Measurements from ENCODE around the gene RLBP1.
A peak's percentile ranks its signal among the peaks of the same experiment; 100 is the strongest.

The RLBP1 gene

DNA sequence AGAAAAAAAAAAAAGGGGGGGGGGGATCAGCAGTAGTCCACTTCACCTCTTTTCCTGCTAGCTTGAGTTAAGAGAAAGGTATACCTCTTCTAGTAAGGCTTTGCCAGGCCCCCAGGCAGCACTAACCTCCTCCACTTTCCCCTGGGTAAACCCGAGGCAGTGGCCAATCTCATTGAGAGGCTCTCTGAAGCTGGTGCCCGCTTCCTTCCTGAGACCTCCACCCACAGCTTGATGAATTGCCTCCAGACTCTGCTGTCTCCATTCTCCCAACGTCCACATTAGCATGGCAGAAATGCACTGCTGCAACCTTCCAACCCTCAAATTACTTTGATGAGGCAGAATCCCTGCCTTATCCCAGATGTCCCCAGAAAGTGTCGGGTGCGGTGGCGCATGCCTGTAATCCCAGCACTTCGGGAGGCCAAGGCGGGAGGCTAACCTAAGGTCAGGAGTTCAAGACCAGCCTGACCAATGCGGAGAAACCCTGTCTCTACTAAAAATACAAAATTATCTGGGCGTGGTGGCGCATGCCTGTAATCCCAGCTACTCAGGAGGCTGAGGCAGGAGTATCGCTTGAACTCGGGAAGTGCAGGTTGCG lies 15.3 kb downstream of the RLBP1 start:
- TF ChIP-seq EZH2phosphoT487 (IDR thresholded peaks at IDR 0.05; ENCODE audit: borderline replicate concordance), result no peak
- TF ChIP-seq, protein P1, sequence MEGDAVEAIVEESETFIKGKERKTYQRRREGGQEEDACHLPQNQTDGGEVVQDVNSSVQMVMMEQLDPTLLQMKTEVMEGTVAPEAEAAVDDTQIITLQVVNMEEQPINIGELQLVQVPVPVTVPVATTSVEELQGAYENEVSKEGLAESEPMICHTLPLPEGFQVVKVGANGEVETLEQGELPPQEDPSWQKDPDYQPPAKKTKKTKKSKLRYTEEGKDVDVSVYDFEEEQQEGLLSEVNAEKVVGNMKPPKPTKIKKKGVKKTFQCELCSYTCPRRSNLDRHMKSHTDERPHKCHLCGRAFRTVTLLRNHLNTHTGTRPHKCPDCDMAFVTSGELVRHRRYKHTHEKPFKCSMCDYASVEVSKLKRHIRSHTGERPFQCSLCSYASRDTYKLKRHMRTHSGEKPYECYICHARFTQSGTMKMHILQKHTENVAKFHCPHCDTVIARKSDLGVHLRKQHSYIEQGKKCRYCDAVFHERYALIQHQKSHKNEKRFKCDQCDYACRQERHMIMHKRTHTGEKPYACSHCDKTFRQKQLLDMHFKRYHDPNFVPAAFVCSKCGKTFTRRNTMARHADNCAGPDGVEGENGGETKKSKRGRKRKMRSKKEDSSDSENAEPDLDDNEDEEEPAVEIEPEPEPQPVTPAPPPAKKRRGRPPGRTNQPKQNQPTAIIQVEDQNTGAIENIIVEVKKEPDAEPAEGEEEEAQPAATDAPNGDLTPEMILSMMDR (conservative IDR thresholded peaks at IDR 0.05; ENCODE audit: low read length), result no peak
- H3K79me2 ChIP-seq (ENCODE audit: insufficient read depth, low read length), result no peaks in the 10 kb centered on the region
- H3F3A ChIP-seq (ENCODE audit: low read depth), result no peaks in the 10 kb centered on the region
- H3K9ac ChIP-seq (ENCODE audit: low read depth, low read length, poor library complexity, severe bottlenecking), result no peak overlapping the region
- H3K9me3 ChIP-seq (ENCODE audit: insufficient read depth, low read depth, low read length), result no peaks in the 10 kb centered on the region
- H3K4me3 ChIP-seq (ENCODE audit: low read length, poor library complexity, severe bottlenecking), result peak overlapping the region; percentile 5
- H3K36me3 ChIP-seq (ENCODE audit: insufficient read depth, low read length), result no peaks in the 10 kb centered on the region
- H3K4me2 ChIP-seq (ENCODE audit: low read depth, low read length, poor library complexity, severe bottlenecking), result peak overlapping the region; percentile 47
- no peaks in the 10 kb centered on the region for H4K20me1 ChIP-seq (ENCODE audit: insufficient read depth, low read length, poor library complexity, severe bottlenecking)
- H3K4me1 ChIP-seq (ENCODE audit: insufficient read depth, low read length, poor library complexity, severe bottlenecking), result peaks cover 45% of the 10 kb centered on the region
- H3K27me3 ChIP-seq (ENCODE audit: insufficient read depth, low read length, poor library complexity, severe bottlenecking), result no peaks in the 10 kb centered on the region
- no peaks in the 10 kb centered on the region for H3K9me2 ChIP-seq (replicated peaks; ENCODE audit: low read depth, low read length)
- H2AFZ ChIP-seq (ENCODE audit: low read length), result no peak overlapping the region

DNA sequence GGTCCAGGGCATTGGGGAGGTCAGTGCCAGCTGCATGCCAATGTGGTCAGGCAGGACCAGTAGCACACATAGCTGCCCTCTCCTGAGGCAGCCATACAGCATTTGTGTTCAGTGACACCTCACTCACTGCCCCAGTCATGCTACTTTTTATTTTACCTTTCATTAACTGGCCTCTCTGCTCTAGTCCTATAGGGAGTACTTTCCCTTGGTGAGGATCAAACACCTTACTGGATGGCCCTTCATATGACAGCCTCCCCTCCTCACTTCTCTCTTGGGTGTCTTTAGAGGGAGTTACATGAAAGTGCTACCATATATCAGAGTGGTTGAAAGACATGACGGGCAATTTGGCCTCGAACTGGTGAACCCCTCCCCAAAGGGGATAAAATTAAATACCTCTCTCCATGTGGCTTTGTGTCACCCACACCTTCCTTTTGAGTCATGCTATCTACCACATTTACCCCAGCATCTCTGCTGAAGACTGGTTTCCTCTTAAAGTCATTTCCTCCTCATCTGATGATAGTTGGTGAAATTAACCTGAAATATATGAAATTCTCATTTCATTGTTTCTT lies 17.6 kb downstream of the RLBP1 start:
- Histone ChIP-seq H3K9me2 (replicated peaks; ENCODE audit: low read depth, low read length) (no peaks in the 10 kb centered on the region), H3K79me2 (ENCODE audit: insufficient read depth, low read length) (no peaks in the 10 kb centered on the region), H3K4me2 (ENCODE audit: low read depth, low read length, poor library complexity, severe bottlenecking) (peak overlapping the region; percentile 55), H3K9ac (ENCODE audit: low read depth, low read length, poor library complexity, severe bottlenecking) (no peak overlapping the region), H3K36me3 (ENCODE audit: insufficient read depth, low read length) (no peaks in the 10 kb centered on the region), H4K20me1 (ENCODE audit: insufficient read depth, low read length, poor library complexity, severe bottlenecking) (no peaks in the 10 kb centered on the region), H3K9me3 (ENCODE audit: insufficient read depth, low read depth, low read length) (no peaks in the 10 kb centered on the region), H3K4me3 (ENCODE audit: low read length, poor library complexity, severe bottlenecking) (peak overlapping the region; percentile 42), H2AFZ (ENCODE audit: low read length) (no peak overlapping the region), H3F3A (ENCODE audit: low read depth) (no peaks in the 10 kb centered on the region), H3K27me3 (ENCODE audit: insufficient read depth, low read length, poor library complexity, severe bottlenecking) (no peaks in the 10 kb centered on the region), H3K4me1 (ENCODE audit: insufficient read depth, low read length, poor library complexity, severe bottlenecking) (peaks cover 33% of the 10 kb centered on the region)
- TF ChIP-seq, protein P1 (conservative IDR thresholded peaks at IDR 0.05; ENCODE audit: low read length), result no peak
- no peak for TF ChIP-seq EZH2phosphoT487 (IDR thresholded peaks at IDR 0.05; ENCODE audit: borderline replicate concordance)

DNA sequence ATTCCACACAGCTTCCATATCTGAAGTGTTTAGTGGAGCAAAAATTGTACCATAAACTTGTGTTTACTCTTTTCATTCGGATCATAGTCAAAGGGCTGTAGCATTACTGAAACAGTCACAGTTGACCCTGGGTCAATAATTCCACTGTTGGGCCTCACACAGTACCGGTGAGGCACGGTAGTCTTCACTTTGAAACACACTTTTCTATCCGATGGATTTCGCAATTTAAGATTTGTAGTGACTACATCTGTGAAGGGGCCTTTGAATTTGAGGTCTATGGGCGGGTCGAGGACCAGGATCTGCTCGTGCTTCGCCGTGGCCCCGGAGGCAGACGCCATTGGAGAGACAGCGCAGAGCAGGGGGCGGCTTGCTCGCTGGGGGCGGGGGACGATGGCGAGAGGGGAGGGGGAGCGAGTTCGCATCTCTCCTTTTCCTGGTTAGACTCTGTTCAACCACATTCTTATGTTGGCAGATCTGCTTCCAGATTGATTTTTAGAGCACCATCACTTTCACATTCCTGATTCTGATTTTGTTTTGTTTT lies 19.8 kb downstream of the RLBP1 start:
- Histone ChIP-seq H2AFZ (ENCODE audit: low read length) (no peak overlapping the region), H3K27me3 (ENCODE audit: insufficient read depth, low read length, poor library complexity, severe bottlenecking) (no peaks in the 10 kb centered on the region), H3K9ac (ENCODE audit: low read depth, low read length, poor library complexity, severe bottlenecking) (no peak overlapping the region), H3K36me3 (ENCODE audit: insufficient read depth, low read length) (peaks cover 5% of the 10 kb centered on the region; the same call in 1 of the 2 replicates), H3K4me3 (ENCODE audit: low read length, poor library complexity, severe bottlenecking) (no peak overlapping the region), H3K9me2 (replicated peaks; ENCODE audit: low read depth, low read length) (no peaks in the 10 kb centered on the region), H3K4me2 (ENCODE audit: low read depth, low read length, poor library complexity, severe bottlenecking) (no peak overlapping the region), H3K79me2 (ENCODE audit: insufficient read depth, low read length) (no peaks in the 10 kb centered on the region), H3K4me1 (ENCODE audit: insufficient read depth, low read length, poor library complexity, severe bottlenecking) (peaks cover 31% of the 10 kb centered on the region), H3F3A (ENCODE audit: low read depth) (no peaks in the 10 kb centered on the region), H3K9me3 (ENCODE audit: insufficient read depth, low read depth, low read length) (no peaks in the 10 kb centered on the region), H4K20me1 (ENCODE audit: insufficient read depth, low read length, poor library complexity, severe bottlenecking) (no peaks in the 10 kb centered on the region)
- TF ChIP-seq, protein P1 (conservative IDR thresholded peaks at IDR 0.05; ENCODE audit: low read length), result no peak
- no peak for TF ChIP-seq EZH2phosphoT487 (IDR thresholded peaks at IDR 0.05; ENCODE audit: borderline replicate concordance)
